Measurements from ENCODE around the gene DDX56.
"Not testable (repeated sequence)": the region's sequence is repeated elsewhere in the genome, so short reads cannot be mapped to it uniquely, and the experiment has no call there.

The DDX56 gene

DNA sequence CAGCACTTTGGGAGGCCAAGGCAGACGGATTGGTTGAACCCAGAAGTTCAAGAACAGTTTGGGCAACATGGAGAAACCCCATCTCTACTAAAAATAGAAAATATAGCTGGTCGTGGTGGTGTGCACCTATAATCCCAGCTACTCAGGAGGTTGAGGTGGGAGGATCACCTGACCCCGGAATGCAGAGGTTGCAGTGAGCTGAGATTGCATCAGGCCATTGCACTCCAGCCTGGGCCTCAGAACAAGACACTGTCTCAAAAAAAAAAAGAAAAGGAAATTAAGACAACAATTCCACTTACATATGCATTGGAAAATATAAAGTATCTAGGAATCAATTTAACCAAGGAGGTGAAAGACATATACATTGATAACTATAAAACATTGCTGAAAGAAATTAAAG lies 25.5 kb upstream of the DDX56 start:
- no peak for DNase-seq (ENCODE audit: low read depth)
- no peak overlapping the region for H3K4me3 ChIP-seq (ENCODE audit: control insufficient read depth, low read depth, low read length)
- TF ChIP-seq, protein P1, sequence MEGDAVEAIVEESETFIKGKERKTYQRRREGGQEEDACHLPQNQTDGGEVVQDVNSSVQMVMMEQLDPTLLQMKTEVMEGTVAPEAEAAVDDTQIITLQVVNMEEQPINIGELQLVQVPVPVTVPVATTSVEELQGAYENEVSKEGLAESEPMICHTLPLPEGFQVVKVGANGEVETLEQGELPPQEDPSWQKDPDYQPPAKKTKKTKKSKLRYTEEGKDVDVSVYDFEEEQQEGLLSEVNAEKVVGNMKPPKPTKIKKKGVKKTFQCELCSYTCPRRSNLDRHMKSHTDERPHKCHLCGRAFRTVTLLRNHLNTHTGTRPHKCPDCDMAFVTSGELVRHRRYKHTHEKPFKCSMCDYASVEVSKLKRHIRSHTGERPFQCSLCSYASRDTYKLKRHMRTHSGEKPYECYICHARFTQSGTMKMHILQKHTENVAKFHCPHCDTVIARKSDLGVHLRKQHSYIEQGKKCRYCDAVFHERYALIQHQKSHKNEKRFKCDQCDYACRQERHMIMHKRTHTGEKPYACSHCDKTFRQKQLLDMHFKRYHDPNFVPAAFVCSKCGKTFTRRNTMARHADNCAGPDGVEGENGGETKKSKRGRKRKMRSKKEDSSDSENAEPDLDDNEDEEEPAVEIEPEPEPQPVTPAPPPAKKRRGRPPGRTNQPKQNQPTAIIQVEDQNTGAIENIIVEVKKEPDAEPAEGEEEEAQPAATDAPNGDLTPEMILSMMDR (conservative IDR thresholded peaks at IDR 0.05; ENCODE audit: control insufficient read depth, insufficient read depth, low read depth, low read length), result no peak

DNA sequence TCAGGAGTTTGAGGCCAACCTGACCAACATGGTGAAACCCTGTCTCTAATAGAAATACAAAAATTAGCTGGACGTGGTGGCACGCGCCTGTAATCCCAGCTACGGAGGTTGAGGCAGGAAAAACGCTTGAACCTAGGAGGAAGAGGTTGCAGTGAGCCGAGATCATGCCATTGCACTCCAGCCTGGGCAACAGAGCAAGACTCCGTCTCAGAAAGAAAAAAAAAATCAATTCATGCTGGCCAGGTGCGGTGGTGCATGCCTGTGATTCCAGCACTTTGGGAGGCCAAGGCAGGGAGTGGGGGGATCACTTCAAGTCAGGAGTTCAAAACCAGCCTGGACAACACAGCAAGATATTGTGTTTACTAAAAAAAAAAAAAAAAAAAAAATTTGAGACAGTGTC lies 23.5 kb upstream of the DDX56 start:
- DNase-seq (ENCODE audit: low read depth); H3K4me3 ChIP-seq (ENCODE audit: control insufficient read depth, low read depth, low read length): not testable (repeated sequence)

DNA sequence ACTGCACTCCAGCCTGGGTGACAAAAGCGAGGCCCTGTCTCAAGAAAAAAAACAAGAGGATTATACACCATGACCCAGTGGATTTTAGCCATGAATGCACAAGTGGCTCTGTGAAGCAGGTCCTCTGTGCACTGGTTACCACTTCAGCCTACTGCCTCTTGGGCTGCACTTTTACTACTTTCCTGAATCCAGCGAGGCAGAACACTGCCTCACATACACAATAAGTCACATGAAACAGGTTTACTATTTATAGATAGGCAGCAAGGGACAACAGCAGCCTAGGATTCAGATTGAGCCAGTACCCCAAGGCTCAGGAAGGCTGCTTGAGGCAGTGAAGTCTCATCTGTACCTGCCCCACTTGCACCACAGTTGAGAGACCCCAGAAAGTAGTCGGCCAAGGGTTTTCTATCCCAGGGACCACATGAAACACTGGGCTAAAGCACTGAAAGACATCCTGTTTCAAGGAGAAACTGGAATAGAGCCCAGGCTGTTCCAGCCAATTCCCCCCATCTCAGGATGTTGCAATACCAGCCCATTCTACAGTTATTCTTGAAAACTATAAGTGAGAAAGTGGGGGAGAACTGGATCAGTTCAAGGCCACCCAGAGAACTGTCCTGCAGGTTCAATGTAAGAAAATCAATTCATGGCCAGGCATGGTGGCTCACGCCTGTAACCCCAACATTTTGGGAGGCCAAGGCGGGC lies 22.4 kb upstream of the DDX56 start:
- H3K4me3 ChIP-seq (ENCODE audit: control insufficient read depth, low read depth, low read length), result no peak overlapping the region
- peak; percentile 54 for DNase-seq (ENCODE audit: low read depth)
- TF ChIP-seq, protein P1 (conservative IDR thresholded peaks at IDR 0.05; ENCODE audit: control insufficient read depth, insufficient read depth, low read depth, low read length), result no peak

DNA sequence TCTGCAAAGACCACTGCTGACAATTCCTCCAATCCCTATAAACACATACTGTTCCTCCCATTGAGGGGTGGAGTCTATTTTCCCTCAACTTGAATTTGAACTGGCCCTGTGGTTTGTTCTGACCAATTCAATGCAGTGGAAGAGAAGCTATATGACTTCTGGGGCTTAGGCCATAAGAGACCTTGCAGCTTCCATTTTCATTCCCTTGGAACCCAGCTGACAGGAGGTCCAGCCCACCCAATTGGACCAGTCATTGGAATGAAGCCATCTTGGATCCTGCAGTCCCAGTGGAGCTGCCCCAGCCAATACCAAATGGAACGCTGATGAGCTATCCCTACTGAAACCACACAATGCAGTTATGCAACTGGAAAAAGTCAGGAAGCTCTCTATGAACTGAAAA lies 17.2 kb upstream of the DDX56 start:
- DNase-seq (ENCODE audit: low read depth), result peak; percentile 46
- no peak overlapping the region for H3K4me3 ChIP-seq (ENCODE audit: control insufficient read depth, low read depth, low read length)
- TF ChIP-seq, protein P1 (conservative IDR thresholded peaks at IDR 0.05; ENCODE audit: control insufficient read depth, insufficient read depth, low read depth, low read length), result no peak

DNA sequence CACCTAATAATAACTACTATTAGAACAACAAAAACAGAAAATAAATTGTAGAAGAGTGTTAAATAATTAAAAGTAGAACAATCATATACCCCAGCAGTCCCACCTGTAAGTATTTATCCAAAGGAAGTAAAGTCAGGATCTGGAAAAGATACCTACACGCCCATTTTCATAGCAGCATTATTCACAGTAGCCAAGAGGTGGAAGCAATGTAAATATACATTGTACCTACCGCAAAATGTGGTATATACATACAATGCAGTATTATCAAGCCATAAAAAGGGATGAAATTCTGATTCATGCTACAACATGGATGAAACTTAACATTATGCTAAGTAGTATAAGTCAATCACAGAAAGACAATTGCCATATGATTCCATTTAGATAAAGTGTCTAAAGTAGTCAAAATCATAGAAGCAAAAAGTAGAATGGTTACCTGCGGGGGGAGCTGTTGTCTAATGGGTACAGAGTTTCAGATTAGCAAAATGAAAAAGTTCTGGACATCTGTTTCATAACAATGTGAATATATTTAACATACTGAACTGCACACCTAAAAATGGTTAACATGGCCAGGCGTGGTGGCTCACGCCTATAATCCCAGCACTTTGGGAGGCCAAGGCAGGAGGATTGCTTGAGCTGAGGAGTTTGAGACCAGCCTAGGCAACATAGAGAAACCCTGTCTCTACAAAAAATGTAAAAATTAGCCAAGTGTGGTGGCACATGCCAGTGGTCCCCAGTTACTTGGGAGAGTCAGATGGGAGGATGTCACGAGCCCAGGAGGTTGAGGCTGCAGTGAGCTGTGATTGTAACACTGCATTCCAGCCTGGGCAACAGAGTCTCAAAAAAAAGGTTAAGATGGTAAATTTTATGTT lies 14.4 kb upstream of the DDX56 start:
- peak; percentile 73 for DNase-seq (ENCODE audit: low read depth)
- TF ChIP-seq, protein P1 (conservative IDR thresholded peaks at IDR 0.05; ENCODE audit: control insufficient read depth, insufficient read depth, low read depth, low read length), result peak; percentile 72
- H3K4me3 ChIP-seq (ENCODE audit: control insufficient read depth, low read depth, low read length), result no peak overlapping the region

DNA sequence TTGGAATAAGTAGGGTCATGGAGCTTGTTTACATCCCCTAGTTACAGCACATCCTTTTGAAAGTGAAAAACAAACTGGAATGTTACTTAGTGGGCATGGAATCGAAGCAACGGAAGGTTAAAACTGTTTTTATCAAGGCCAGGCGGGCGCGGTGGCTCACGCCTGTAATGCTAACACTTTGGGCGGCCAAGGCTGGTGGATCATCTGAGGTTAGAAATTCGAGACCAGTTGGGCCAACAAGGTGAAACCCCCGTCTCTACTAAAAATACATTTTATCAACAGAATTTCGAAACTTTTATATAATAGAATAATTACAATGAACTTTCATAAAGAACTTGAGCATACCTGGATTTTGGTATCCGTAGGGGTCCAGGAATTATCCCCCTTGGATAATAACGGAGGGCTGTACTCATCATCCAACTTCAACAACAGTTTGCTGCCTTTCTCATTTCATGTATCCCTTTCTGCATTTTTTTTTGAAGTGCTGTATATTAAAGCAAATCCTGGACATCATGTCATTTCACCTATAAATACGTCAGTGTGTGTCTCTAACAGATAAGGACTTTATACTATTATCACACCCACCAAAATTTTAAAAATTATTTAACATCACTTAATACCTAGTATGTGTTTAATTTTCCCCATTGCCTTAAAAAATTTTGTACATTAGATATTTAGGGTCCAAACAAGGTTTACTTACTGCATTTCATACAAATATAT lies 9.6 kb upstream of the DDX56 start:
- H3K4me3 ChIP-seq (ENCODE audit: control insufficient read depth, low read depth, low read length), result peak overlapping the region; percentile 83
- TF ChIP-seq, protein P1 (conservative IDR thresholded peaks at IDR 0.05; ENCODE audit: control insufficient read depth, insufficient read depth, low read depth, low read length), result no peak
- no peak for DNase-seq (ENCODE audit: low read depth)

Data from fibroblast of mammary gland (primary cell).